K562 (cell line): Measurements from ENCODE around the gene TFDP1. TPM values are rescaled to one million over a fixed set of nuclear protein-coding genes. Genes with fewer than 3 reads are reported as not detected.
"Not testable (repeated sequence)": the region's sequence is repeated elsewhere in the genome, so short reads cannot be mapped to it uniquely, and the experiment has no call there.

ENCODE experiments used
- ATAC-seq: fragments of 200-7000 bp; cut with Tn5 transposase; 3 replicates; pipeline ENCODE4 v1.9.1; 2020; ENCODE audit warnings: moderate library complexity
- BruUV-seq: library from RNA; stranded (reverse); fragments of 400-500 nt; replicated peaks from 2 replicates; lab custom pipeline; 2021; lab: Mats Ljungman, UMichigan
- CTCF ChIA-PET: fragments of 300-600 bp; formaldehyde crosslinking; extraction: SDS; loops from one replicate; lab custom pipeline; 2021; ENCODE audit warnings: low intra/inter-chr PET ratio; lab: Yijun Ruan, JAX
- POLR2A ChIA-PET: fragments of 300-600, 350-650 bp; sonication (Branson Sonifier 250); formaldehyde crosslinking; extraction: SDS; loops from one replicate; lab custom pipeline; 2021; ENCODE audit warnings: antibody characterized with exemption, inconsistent platforms; lab: Yijun Ruan, JAX
- DNase-seq, 4 experiments: peaks; one replicate each; pipeline versions ENCODE4 v3.0.0 to v3.0.0-alpha.2; 2011 to 2018; ENCODE audit warnings: low spot score in 3 of 4, mixed read lengths in 3 of 4; ENCODE audit errors: extremely low read depth in 1 of 4
- FAIRE-seq: peaks from 2 replicates; lab custom pipeline; 2011; peaks lifted over from hg19 to GRCh38; lab: Jason Lieb, UNC
- H2AFZ ChIP-seq: 2 replicates; pipeline ENCODE4 v1.6.0; 2011; ENCODE audit warnings: low read depth, low read length, control low read depth, inconsistent platforms
- H3K27ac ChIP-seq: fragments of 200-600 bp; 3 replicates; pipeline ENCODE4 v1.8.0; 2011; ENCODE audit warnings: low read depth, mild to moderate bottlenecking, control low read depth, inconsistent platforms, low read length, moderate library complexity, mixed read lengths; ENCODE audit errors: extremely low read depth
- H3K27me3 ChIP-seq, 2 experiments: fragments of 300-600 bp in 1 of 2; 2 replicates in 1 of 2; 3 replicates in 1 of 2; pipeline versions ENCODE4 v1.6.0 to v1.8.0; 2011; ENCODE audit warnings: inconsistent platforms in 2 of 2, low read length in 2 of 2, mild to moderate bottlenecking in 1 of 2, mixed read lengths in 1 of 2, moderate library complexity in 1 of 2; ENCODE audit not compliant: control insufficient read depth in 2 of 2, insufficient read depth in 2 of 2
- H3K36me3 ChIP-seq: fragments of 300-600 bp; 3 replicates; pipeline ENCODE4 v1.8.0; 2011; ENCODE audit warnings: mild to moderate bottlenecking, low read length, inconsistent platforms; ENCODE audit not compliant: control insufficient read depth, insufficient read depth
- H3K4me1 ChIP-seq, 2 experiments: fragments of 200-600 bp in 1 of 2; replicated peaks in 1 of 2; 2 replicates in 1 of 2; 3 replicates in 1 of 2; pipeline versions ENCODE4 v1.5.1 to v1.8.0; 2011; ENCODE audit warnings: inconsistent platforms in 2 of 2, low read length in 2 of 2, mild to moderate bottlenecking in 1 of 2, mixed read lengths in 1 of 2, moderate library complexity in 1 of 2; ENCODE audit not compliant: control insufficient read depth in 2 of 2, insufficient read depth in 2 of 2
- H3K4me2 ChIP-seq: 2 replicates; pipeline ENCODE4 v1.6.1; 2011; ENCODE audit warnings: low read length, control low read depth, inconsistent platforms, mixed read lengths; ENCODE audit not compliant: insufficient read depth
- H3K4me3 ChIP-seq: fragments of 200-600 bp; sonication (generic), shearing (Covaris generic); 2 replicates; pipeline ENCODE4 v1.5.1; 2016; ENCODE audit warnings: control low read depth, inconsistent platforms
- H3K79me2 ChIP-seq: fragments of 200-600 bp; 3 replicates; pipeline ENCODE4 v1.8.0; 2011; ENCODE audit warnings: low read length, inconsistent platforms; ENCODE audit not compliant: control insufficient read depth, insufficient read depth
- H3K9ac ChIP-seq, 2 experiments: 2 replicates each; pipeline versions ENCODE4 v1.6.0 to v1.6.1; 2011; ENCODE audit warnings: low read depth in 2 of 2, low read length in 2 of 2, control low read depth in 1 of 2, inconsistent platforms in 1 of 2, mild to moderate bottlenecking in 1 of 2, mixed read lengths in 1 of 2; ENCODE audit not compliant: insufficient read depth in 1 of 2
- H3K9me1 ChIP-seq: one replicate; pipeline ENCODE4 v1.6.0; 2011; ENCODE audit warnings: inconsistent platforms, mild to moderate bottlenecking, low read length, moderate library complexity; ENCODE audit not compliant: control insufficient read depth, insufficient read depth
- H3K9me3 ChIP-seq: replicated peaks from 2 replicates; pipeline ENCODE4 v1.5.1; 2011; ENCODE audit warnings: low read depth, low read length, inconsistent platforms; ENCODE audit not compliant: control insufficient read depth, insufficient read depth
- H4K20me1 ChIP-seq: replicated peaks from 2 replicates; pipeline ENCODE4 v1.6.1; 2011; ENCODE audit warnings: low read length, inconsistent platforms, mixed read lengths; ENCODE audit not compliant: control insufficient read depth, insufficient read depth
- WGBS: fragments of 100-300 bp; shearing (Covaris generic); methylation state at CpG from one replicate; pipeline ENCODE4 v1.1.6; 2016; ENCODE audit warnings: low coverage, mixed read lengths; ENCODE audit not compliant: insufficient coverage; ENCODE audit errors: missing lambda C conversion rate; 5-methylcytosine and 5-hydroxymethylcytosine counted together
- in situ Hi-C: fragments of 300-500 bp; cut with MboI; formaldehyde crosslinking; loops from 4 replicates; pipeline ENCODE4 v1.15.0; 2018; ENCODE audit warnings: inconsistent platforms, mixed read lengths
- intact Hi-C: fragments of 100-400 bp; cut with micrococcal nuclease; formaldehyde crosslinking; loops from 2 replicates; pipeline ENCODE4 v1.14.2; 2022
- polyA plus RNA-seq, 8 experiments: library from polyadenylated mRNA; depleted of rRNA in 4 of 8; stranded (reverse) in 5 of 8; unstranded in 3 of 8; fragments of >200 nt; fragmentation: Nextera tagmentation in 2 of 8; fragmentation: Illumina TruSeq in 1 of 8; extraction: Ambion mirVana in 2 of 8; extraction: Trizol in 1 of 8; gene quantifications; 2 replicates each; pipeline versions ENCODE4 v1.2.1 to v1.2.3, GENCODE V29; 2011 to 2014; ENCODE audit warnings: inconsistent platforms in 1 of 8, missing spikeins in 1 of 8
- total RNA-seq, 7 experiments: library from RNA; depleted of rRNA in 6 of 7; stranded (reverse); fragments of >200 nt in 6 of 7; fragmentation: Illumina TruSeq in 2 of 7; extraction: Trizol in 2 of 7; gene quantifications; 2 replicates each; pipeline versions ENCODE4 v1.2.1 to v1.2.3, GENCODE V29; 2011 to 2021; ENCODE audit warnings: low replicate concordance in 1 of 7
- TF ChIP-seq, protein P1 (sequence below): sonication (generic); formaldehyde crosslinking; IDR thresholded peaks from 2 replicates; pipeline ENCODE4 v1.8.1; 2023; ENCODE audit warnings: mild to moderate bottlenecking, missing genetic modification reagents
- TF ChIP-seq, protein P2 (sequence below), 3 experiments: IDR thresholded peaks in 2 of 3; conservative IDR thresholded peaks in 1 of 3; 2 replicates each; pipeline ENCODE4 v1.5.1; 2011 to 2012; ENCODE audit warnings: low read length in 3 of 3, mild to moderate bottlenecking in 3 of 3, control low read depth in 2 of 3, improper control_type of control experiment in 1 of 3, inconsistent platforms in 1 of 3, low read depth in 1 of 3, mixed read lengths in 1 of 3, moderate library complexity in 1 of 3; ENCODE audit not compliant: insufficient read depth in 2 of 3

TFDP1 gene
- total and polyA plus RNA-seq, 9 of the 15 experiments (the other 6 are each of a cell fraction or from before 2014, with no cell fraction given) = 33.8 to 145 (median 69.1) TPM

DNA sequence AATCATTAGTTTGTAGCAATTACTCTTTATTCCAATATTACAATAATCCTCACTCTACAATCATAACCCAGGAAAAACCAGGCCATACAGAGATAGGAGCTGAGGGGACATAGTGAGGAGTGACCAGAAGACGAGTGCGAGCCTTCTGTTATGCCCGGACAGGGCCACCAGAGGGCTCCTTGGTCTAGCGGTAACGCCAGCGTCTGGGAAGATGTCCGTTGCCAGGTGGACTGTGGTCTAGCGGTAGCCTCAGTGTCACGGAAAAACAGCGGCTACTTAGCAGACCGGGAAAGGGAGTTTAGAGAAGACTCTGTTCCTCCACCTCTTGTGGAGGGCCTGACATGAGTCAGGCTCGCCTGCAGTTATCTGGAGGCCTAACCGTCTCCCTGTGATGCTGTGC, 36.9 kb downstream of the TFDP1 start:
- in situ Hi-C loops = not testable (repeated sequence)

DNA sequence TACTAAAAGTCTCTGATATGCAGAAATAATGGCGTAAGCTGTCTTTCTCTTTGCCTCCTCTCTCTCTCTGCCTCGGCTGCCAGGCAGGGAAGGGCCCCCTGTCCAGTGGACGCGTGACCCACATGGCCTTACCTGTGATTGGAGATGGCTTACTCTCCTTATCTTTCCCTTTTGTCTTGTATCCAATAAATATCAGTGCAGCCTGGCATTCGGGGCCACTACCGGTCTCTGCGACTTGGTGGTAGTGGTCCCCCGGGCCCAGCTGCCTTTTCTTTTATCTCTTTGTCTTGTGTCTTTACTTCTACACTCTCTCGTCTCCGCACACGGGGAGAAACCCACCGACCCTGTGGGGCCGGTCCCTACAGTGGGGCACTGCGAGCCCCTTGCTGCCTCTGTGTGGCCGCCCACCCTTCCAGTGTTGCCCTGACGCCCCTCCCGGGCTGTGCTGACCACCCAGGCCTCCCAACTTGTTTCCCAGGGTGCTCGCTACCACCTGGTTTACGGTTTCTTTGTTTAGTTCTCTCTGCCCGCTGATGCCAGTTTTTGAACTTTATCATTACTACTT, 37.5 kb downstream of the TFDP1 start:
- H3K4me1 ChIP-seq, POLR2A ChIA-PET, H4K20me1 ChIP-seq, BruUV-seq, H3K4me3 ChIP-seq, DNase-seq, CTCF ChIA-PET, FAIRE-seq, intact Hi-C loops, in situ Hi-C loops, H2AFZ ChIP-seq, H3K4me2 ChIP-seq, H3K27ac ChIP-seq, H3K9me1 ChIP-seq, ATAC-seq, H3K27me3 ChIP-seq, H3K9me3 ChIP-seq, H3K9ac ChIP-seq: not testable (repeated sequence)
- H3K79me2 ChIP-seq = peaks cover 60% of the 10 kb centered on the region
- WGBS = 93% methylated on average over 6 of the region's 20 CpGs
- H3K36me3 ChIP-seq = peaks cover 65% of the 10 kb centered on the region; the same call in 2 of the 3 replicates

More for the DNA sequence above, 36.9 kb downstream of the TFDP1 start:
- Histone ChIP-seq H3K79me2 (peaks cover 60% of the 10 kb centered on the region), H3K36me3 (peaks cover 63% of the 10 kb centered on the region; the same call in 2 of the 3 replicates)
- TF ChIP-seq, protein P1, sequence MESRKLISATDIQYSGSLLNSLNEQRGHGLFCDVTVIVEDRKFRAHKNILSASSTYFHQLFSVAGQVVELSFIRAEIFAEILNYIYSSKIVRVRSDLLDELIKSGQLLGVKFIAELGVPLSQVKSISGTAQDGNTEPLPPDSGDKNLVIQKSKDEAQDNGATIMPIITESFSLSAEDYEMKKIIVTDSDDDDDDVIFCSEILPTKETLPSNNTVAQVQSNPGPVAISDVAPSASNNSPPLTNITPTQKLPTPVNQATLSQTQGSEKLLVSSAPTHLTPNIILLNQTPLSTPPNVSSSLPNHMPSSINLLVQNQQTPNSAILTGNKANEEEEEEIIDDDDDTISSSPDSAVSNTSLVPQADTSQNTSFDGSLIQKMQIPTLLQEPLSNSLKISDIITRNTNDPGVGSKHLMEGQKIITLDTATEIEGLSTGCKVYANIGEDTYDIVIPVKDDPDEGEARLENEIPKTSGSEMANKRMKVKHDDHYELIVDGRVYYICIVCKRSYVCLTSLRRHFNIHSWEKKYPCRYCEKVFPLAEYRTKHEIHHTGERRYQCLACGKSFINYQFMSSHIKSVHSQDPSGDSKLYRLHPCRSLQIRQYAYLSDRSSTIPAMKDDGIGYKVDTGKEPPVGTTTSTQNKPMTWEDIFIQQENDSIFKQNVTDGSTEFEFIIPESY (CRISPR knock-in tag) = peak; percentile 100
- TF ChIP-seq, protein P2, sequence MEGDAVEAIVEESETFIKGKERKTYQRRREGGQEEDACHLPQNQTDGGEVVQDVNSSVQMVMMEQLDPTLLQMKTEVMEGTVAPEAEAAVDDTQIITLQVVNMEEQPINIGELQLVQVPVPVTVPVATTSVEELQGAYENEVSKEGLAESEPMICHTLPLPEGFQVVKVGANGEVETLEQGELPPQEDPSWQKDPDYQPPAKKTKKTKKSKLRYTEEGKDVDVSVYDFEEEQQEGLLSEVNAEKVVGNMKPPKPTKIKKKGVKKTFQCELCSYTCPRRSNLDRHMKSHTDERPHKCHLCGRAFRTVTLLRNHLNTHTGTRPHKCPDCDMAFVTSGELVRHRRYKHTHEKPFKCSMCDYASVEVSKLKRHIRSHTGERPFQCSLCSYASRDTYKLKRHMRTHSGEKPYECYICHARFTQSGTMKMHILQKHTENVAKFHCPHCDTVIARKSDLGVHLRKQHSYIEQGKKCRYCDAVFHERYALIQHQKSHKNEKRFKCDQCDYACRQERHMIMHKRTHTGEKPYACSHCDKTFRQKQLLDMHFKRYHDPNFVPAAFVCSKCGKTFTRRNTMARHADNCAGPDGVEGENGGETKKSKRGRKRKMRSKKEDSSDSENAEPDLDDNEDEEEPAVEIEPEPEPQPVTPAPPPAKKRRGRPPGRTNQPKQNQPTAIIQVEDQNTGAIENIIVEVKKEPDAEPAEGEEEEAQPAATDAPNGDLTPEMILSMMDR (IDR thresholded peaks at IDR 0.05 in 2 of 3, conservative IDR thresholded peaks at IDR 0.05 in 1 of 3; ENCODE audit: insufficient read depth in 2 of 3, low read depth in 1 of 3, low read length in 3 of 3) = 0 out of 6 replicates have a peak, but pooled peaks of 1 of the 3 experiments have one; percentile 8
- POLR2A ChIA-PET, H4K20me1 ChIP-seq, ATAC-seq, H2AFZ ChIP-seq, H3K4me3 ChIP-seq, H3K9me3 ChIP-seq, CTCF ChIA-PET, H3K4me2 ChIP-seq, H3K9ac ChIP-seq, intact Hi-C loops, H3K9me1 ChIP-seq, H3K27me3 ChIP-seq, FAIRE-seq, BruUV-seq, H3K27ac ChIP-seq, H3K4me1 ChIP-seq: not testable (repeated sequence)
- peak in 1 of 4 experiments; percentile 2 for DNase-seq
- WGBS = 81% methylated on average over 4 of the region's 13 CpGs
